Stimulated activated CD4-positive, alpha-beta T cell treated with anti-CD3 and anti-CD28 coated beads, TNF-alpha, amount 100 ng/mL, for 4 hours (primary cell): ENCODE data around the gene ABRAXAS1.

Experiments
- DNase-seq, 3 experiments: peaks; one replicate each; pipeline ENCODE4 v3.0.0-alpha.2; 2020; ENCODE audit warnings: low read depth in 3 of 3

Gene ABRAXAS1

GRCh38 chr4:83454686-83455085 is 30.2 kb downstream of the ABRAXAS1 start:
- DNase-seq, result no peak

- DNase-seq, result no peak
These were observed 35.9 kb downstream of the ABRAXAS1 start for GRCh38 chr4:83449009-83449408.

- no peak for DNase-seq
These were observed 44.0 kb downstream of the ABRAXAS1 start for GRCh38 chr4:83440899-83441298.

GRCh38 chr4:83440148-83440814 is 44.6 kb downstream of the ABRAXAS1 start:
- no peak for DNase-seq

GRCh38 chr4:83438719-83439118 is 46.2 kb downstream of the ABRAXAS1 start:
- DNase-seq, result no peak

GRCh38 chr4:83436680-83437079 is 48.2 kb downstream of the ABRAXAS1 start:
- DNase-seq, result no peak

GRCh38 chr4:83431200-83431599 is 53.7 kb downstream of the ABRAXAS1 start:
- DNase-seq, result no peak

- DNase-seq, result no peak
These were observed 66.7 kb downstream of the ABRAXAS1 start for GRCh38 chr4:83418211-83418610.

- DNase-seq, result no peak
These were observed 67.3 kb downstream of the ABRAXAS1 start for GRCh38 chr4:83417566-83417965.

GRCh38 chr4:83413676-83414075 is 71.2 kb downstream of the ABRAXAS1 start:
- no peak for DNase-seq
